Upper lobe of left lung (tissue), 6 donors: Measurements from ENCODE around the gene RPS5. TPM values are rescaled to one million over a fixed set of nuclear protein-coding genes. Genes with fewer than 3 reads are reported as not detected.

ENCODE experiments used
- ATAC-seq, 2 donors: fragments of 200-7000 bp; cut with Tn5 transposase; one replicate each; pipeline ENCODE4 v1.9.1; 2022; ENCODE audit warnings: mild to moderate bottlenecking in 2 of 2, moderate library complexity in 2 of 2; ENCODE audit not compliant: low FRiP score in 2 of 2
- DNase-seq, 2 donors: peaks; one replicate each; pipeline ENCODE4 v3.0.0-alpha.2; 2019 to 2020
- H3K27ac ChIP-seq, 4 donors: fragments of 200-600 bp; sonication (generic); one replicate each; pipeline ENCODE4 v1.5.1; 2016 to 2019
- H3K27me3 ChIP-seq, 4 donors: fragments of 200-600 bp; sonication (generic); one replicate each; pipeline ENCODE4 v1.5.1; 2017 to 2019
- H3K36me3 ChIP-seq, 4 donors: fragments of 200-600 bp; sonication (generic); one replicate each; pipeline ENCODE4 v1.5.1; 2016 to 2019
- H3K4me1 ChIP-seq, 4 donors: fragments of 200-600 bp; sonication (generic); one replicate each; pipeline ENCODE4 v1.5.1; 2018 to 2019
- H3K4me3 ChIP-seq, 4 donors: fragments of 200-600 bp; sonication (generic); one replicate each; pipeline ENCODE4 v1.5.1; 2017 to 2019; ENCODE audit warnings: mild to moderate bottlenecking in 2 of 4, moderate library complexity in 1 of 4
- H3K9me3 ChIP-seq, 4 donors: fragments of 200-600 bp; sonication (generic); one replicate each; pipeline ENCODE4 v1.5.1; 2018 to 2019
- EP300 ChIP-seq, 4 donors: sonication (generic); formaldehyde crosslinking; IDR thresholded peaks; one replicate each; pipeline ENCODE4 v1.5.1; 2017; ENCODE audit warnings: antibody characterized with exemption in 4 of 4, control low read depth in 2 of 4
- POLR2A ChIP-seq, 4 donors: fragments of 450-650 bp; IDR thresholded peaks; one replicate each; pipeline ENCODE4 v1.5.1; 2016 to 2017; ENCODE audit warnings: antibody characterized with exemption in 4 of 4, mild to moderate bottlenecking in 2 of 4
- POLR2AphosphoS5 ChIP-seq, 2 donors: sonication (generic); formaldehyde crosslinking; IDR thresholded peaks; one replicate each; pipeline ENCODE4 v1.5.1; 2017; ENCODE audit warnings: antibody characterized with exemption in 2 of 2
- WGBS, 2 donors: methylation state at CpG; one replicate each; pipeline ENCODE4 v1.1.5; 2017 to 2018; 5-methylcytosine and 5-hydroxymethylcytosine counted together
- total RNA-seq, 6 donors: library from RNA; depleted of rRNA in 4 of 6; stranded (reverse); fragments of >200 nt in 4 of 6; gene quantifications; one replicate each; pipeline versions ENCODE4 v1.1.0 to v1.2.1, GENCODE V29; 2016 to 2021
- TF ChIP-seq, protein P1 (sequence below), 6 experiments: fragments of 450-650 bp in 4 of 6; fragments of 200-600 bp in 2 of 6; sonication (generic) in 2 of 6; IDR thresholded peaks; one replicate each; pipeline ENCODE4 v1.5.1; 2016 to 2019; ENCODE audit warnings: antibody characterized with exemption in 6 of 6
- donor health status: DM: no; HTN: no; CAD: no; lungs with moderate emphysema.
- donor health status: DM: no; HTN: yes; CAD: no; lungs with severe emphysema.

RPS5 gene
- total RNA-seq, 6 donors from 2014 or later, result 291 to 1,408 (median 829) TPM

DNA sequence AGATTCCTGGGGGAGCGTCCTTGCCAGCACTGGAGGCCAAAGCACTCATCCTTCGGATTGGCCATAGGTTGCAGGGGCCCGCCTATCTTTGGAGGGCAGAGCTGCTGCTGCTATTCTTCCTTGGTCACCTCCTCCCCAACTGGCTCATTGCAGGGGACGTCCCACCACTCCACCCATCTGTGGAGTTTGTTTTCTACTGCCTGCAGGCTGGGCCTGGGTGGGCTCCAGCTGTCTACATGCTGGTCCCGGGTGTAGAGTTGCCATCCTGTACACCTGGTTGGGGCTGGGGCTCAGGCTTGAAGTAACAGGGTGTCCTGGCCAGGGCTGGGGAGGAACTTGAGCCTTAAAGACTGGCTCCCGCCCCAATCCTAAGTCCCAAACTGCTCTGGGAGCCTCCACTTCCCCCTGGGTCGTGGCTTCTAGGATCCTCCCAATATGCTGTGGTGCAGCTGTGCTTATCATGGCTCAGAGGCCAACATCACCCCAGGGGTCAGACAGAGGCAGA, 10.5 kb downstream of the RPS5 start:
- DNase-seq (no peak), ATAC-seq (no peak)
- Histone ChIP-seq H3K4me3 (no peak overlapping the region), H3K36me3 (peaks cover 12 to 29% (median 25%) of the 10 kb centered on the region in 4 donors), H3K9me3 (no peaks in the 10 kb centered on the region), H3K4me1 (peaks cover 18 to 43% (median 26%) of the 10 kb centered on the region in 4 donors), H3K27ac (no peak overlapping the region), H3K27me3 (peaks cover 0 to 9% (median 4%) of the 10 kb centered on the region in 4 donors)
- 50 to 59% methylated on average over 2 to 4 of the region's 7 CpGs for WGBS, 2 donors
- TF ChIP-seq POLR2AphosphoS5 (IDR thresholded peaks at IDR 0.05) (no peak), EP300 (IDR thresholded peaks at IDR 0.05) (no peak), POLR2A (IDR thresholded peaks at IDR 0.05) (no peak)
- TF ChIP-seq, protein P1, sequence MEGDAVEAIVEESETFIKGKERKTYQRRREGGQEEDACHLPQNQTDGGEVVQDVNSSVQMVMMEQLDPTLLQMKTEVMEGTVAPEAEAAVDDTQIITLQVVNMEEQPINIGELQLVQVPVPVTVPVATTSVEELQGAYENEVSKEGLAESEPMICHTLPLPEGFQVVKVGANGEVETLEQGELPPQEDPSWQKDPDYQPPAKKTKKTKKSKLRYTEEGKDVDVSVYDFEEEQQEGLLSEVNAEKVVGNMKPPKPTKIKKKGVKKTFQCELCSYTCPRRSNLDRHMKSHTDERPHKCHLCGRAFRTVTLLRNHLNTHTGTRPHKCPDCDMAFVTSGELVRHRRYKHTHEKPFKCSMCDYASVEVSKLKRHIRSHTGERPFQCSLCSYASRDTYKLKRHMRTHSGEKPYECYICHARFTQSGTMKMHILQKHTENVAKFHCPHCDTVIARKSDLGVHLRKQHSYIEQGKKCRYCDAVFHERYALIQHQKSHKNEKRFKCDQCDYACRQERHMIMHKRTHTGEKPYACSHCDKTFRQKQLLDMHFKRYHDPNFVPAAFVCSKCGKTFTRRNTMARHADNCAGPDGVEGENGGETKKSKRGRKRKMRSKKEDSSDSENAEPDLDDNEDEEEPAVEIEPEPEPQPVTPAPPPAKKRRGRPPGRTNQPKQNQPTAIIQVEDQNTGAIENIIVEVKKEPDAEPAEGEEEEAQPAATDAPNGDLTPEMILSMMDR (IDR thresholded peaks at IDR 0.05), result no peak

DNA sequence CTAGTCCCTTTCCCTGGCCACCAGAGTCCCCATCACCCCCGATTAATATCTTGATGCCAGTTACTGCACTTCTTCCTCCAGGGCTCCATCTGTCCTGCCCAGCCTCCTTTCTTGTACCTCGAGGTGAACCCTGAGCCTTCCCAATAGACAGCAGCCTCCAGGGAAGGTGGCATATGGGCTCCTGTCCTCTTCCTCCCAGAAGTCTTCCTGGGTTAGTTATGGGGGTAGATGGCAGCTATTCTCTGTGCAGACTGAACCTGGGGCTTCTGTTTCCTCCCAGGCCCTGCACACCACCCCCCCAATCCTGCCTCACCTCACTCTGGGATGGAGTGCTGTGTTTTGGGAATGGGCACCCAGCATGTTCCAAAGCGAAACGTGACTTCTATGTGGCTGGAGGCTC, 11.0 kb downstream of the RPS5 start:
- ATAC-seq (no peak), DNase-seq (no peak)
- 87 to 91% methylated on average over 4 of the region's 4 CpGs for WGBS, 2 donors
- peaks cover 11 to 24% (median 20%) of the 10 kb centered on the region in 4 donors for H3K36me3 ChIP-seq
- TF ChIP-seq EP300 (IDR thresholded peaks at IDR 0.05) (no peak), POLR2AphosphoS5 (IDR thresholded peaks at IDR 0.05) (no peak), POLR2A (IDR thresholded peaks at IDR 0.05) (no peak)
- TF ChIP-seq, protein P1 (IDR thresholded peaks at IDR 0.05), result no peak
- H3K4me1 ChIP-seq, result peaks cover 18 to 43% (median 26%) of the 10 kb centered on the region in 4 donors
- H3K4me3 ChIP-seq, result no peak overlapping the region
- H3K27me3 ChIP-seq, result peaks cover 0 to 9% (median 4%) of the 10 kb centered on the region in 4 donors
- no peak overlapping the region for H3K27ac ChIP-seq
- no peaks in the 10 kb centered on the region for H3K9me3 ChIP-seq

DNA sequence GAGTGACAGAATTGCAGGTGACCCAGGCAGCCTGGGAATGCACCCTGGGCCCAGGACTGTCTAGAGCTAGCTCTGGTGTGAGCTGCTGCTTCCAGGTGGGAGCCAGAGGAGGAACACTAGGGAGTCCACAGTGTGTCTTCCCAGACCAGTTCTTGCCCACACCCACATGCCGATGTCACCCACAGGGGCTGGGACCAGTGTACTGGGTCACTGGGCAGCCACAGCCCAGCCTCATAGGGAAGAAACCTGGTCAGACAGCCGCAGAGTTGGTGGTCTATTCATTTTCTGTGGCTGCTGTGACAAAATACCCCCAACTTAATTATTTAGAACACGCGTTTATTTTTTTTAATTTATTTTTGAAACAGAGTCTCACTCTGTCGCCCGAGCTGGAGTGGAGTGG, 11.5 kb downstream of the RPS5 start:
- no peak overlapping the region for H3K4me3 ChIP-seq
- H3K27ac ChIP-seq, result no peak overlapping the region
- 90 to 96% methylated on average over 6 of the region's 6 CpGs for WGBS, 2 donors
- H3K4me1 ChIP-seq, result peaks cover 18 to 43% (median 26%) of the 10 kb centered on the region in 4 donors
- peaks cover 6 to 19% (median 15%) of the 10 kb centered on the region in 4 donors for H3K36me3 ChIP-seq
- H3K9me3 ChIP-seq, result no peaks in the 10 kb centered on the region
- peaks cover 0 to 9% (median 4%) of the 10 kb centered on the region in 4 donors for H3K27me3 ChIP-seq
- no peak for ATAC-seq
- DNase-seq, result no peak
- no peak for TF ChIP-seq POLR2AphosphoS5 (IDR thresholded peaks at IDR 0.05)
- TF ChIP-seq EP300 (IDR thresholded peaks at IDR 0.05), result no peak
- no peak for TF ChIP-seq POLR2A (IDR thresholded peaks at IDR 0.05)
- TF ChIP-seq, protein P1 (IDR thresholded peaks at IDR 0.05), result no peak

DNA sequence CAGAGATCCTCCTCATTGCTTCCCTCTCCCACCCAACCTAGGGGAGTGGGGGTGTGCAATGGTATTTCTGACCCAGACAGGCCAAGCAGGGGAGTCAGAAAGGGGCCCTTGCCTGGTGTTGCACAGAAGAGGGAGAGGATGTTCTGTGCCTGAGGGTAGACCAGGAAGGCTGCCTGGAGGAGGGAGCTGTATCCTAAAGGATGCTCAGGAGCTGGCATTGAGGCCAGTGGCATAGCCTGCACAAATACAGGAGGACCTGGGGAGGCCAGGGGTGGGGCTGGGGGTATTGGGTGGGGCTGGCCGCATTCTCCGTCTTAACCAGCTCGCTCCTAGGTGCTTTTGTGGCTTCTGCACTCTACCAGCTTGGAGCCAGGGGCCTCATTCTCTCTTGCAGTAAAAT, 12.8 kb downstream of the RPS5 start:
- no peak for ATAC-seq
- 100% methylated on average over 3 of the region's 3 CpGs for WGBS, 2 donors
- no peak overlapping the region for H3K27ac ChIP-seq
- H3K4me3 ChIP-seq, result no peak overlapping the region
- H3K36me3 ChIP-seq, result peaks cover 0 to 5% (median 2%) of the 10 kb centered on the region in 4 donors
- peaks cover 18 to 38% (median 26%) of the 10 kb centered on the region in 4 donors for H3K4me1 ChIP-seq
- DNase-seq, result no peak
- TF ChIP-seq POLR2A (IDR thresholded peaks at IDR 0.05) (no peak), EP300 (IDR thresholded peaks at IDR 0.05) (no peak), POLR2AphosphoS5 (IDR thresholded peaks at IDR 0.05) (no peak)
- TF ChIP-seq, protein P1 (IDR thresholded peaks at IDR 0.05), result no peak
- H3K9me3 ChIP-seq, result no peaks in the 10 kb centered on the region
- peaks cover 0 to 9% (median 4%) of the 10 kb centered on the region in 4 donors for H3K27me3 ChIP-seq
